Measurements from ENCODE around the gene CUX1.
A peak's percentile ranks its signal among the peaks of the same experiment; 100 is the strongest.
"Not testable (repeated sequence)": the region's sequence is repeated elsewhere in the genome, so short reads cannot be mapped to it uniquely, and the experiment has no call there.

Gene CUX1

DNA sequence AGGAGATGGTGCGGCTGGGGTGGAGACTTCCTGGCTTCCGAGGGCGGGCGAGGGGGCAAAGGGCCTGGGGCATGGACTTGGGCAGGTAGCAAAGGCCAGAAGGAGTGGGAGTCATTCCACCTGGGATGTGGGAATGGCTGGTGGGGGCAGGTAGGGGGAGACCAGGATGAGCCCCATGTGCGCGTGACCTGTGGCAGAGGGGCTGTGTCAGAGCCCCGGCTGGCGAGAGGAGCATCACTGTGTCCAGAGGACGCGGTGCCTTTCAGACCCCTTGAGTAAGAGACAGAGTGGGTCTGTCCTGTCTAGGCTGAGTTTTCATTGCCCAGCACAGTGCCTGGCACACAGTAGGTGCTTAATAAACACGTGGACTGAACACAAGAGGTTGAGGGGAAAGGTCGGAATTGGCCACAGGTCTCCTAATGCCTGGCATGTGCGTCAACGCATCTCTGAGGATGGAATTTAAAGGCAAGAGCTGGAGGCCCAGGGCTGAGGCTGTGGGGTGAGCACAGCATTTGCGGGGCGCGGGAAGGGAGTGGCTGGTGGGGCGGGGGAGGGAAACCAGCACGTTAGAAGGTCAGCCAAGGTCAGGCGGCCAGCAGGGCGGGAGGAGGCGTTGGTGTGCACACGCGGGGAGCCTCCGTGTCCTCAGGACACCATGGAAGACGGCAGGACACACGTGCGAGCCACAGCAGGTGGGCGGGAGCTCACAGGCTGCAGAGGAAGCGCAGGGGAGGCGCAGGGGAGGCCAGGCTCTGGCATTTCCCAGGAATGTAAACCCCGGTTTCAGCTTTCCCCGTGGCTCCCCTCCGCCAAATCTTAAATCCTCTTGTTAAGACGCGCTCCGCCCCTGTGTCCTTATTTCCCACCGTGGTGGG is 51.8 kb downstream of the CUX1 start:
- no peak for DNase-seq (ENCODE audit: low spot score)

DNA sequence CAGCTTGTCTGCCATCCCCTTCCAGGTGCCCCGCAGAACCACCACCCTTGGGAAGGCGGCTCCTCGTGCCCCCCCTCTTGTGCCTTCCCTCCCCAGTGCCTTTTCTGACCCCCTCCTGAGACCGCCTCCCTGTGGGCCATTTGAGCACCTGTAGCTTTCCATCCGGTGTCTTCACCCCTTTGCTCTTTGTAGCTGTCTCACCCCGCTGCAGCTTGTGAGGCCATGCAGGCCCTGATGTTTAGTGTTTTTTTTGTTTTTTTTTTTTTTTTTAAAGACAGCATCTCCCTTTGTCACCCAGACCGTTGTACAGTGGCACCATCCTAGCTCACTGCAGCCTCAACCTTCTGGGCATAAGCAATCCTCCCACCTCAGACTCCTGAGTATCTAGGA is 52.5 kb downstream of the CUX1 start:
- peak; percentile 69 for DNase-seq (ENCODE audit: low spot score)

DNA sequence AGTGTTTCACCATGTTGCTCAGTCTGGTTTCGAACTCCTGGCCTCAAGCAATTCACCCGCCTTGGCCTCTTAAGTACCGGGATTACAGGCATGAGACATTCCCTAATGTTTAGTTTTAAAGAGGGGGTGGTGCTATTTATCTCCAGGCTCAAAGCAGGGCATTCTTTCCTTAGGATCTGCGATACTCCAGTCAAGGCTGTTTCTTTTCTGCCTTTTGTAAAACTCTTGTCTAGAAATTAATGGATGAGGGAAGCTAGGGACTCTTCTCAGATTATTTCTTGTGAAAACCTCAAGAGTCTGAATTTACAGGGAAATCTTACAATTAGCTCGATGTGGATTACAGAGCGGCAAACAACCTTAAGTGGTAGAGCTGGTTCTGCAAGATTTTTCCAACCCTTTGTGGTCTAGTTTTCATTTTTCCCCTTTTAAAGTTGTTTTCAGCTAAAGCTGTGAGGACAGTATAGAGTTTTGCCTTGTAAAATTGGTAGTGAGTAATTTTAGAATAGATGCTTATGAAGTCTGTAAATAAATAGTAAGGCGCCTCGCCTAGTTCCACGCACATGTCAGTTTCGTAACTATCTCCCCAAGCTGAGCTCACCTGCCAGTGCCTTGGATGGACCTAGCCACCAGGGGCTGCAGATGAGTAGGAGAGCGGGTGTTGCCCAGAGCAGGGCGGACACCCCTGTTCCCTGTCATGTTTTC is 53.1 kb downstream of the CUX1 start:
- DNase-seq (ENCODE audit: low spot score) = peak; percentile 59

DNA sequence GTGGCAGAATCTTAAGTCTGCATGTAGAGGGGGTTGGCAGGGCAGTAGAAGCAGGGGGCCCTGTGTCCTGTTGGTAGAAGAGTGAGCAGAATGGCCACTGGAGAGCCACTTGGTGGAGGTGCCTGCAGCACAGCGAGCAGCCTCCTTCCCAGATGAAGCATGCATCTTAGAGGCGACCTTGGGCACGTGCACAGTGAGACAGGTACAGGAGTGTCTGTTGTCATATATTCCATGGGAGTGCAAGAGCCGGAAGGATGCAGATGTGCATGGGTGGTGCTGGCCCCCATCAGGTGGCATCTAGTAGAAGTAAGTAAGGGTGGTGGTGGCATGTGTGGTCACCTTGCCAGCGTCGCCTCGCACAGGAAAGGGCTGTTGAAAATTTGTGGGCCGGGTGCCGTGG is 53.9 kb downstream of the CUX1 start:
- no peak for DNase-seq (ENCODE audit: low spot score)

DNA sequence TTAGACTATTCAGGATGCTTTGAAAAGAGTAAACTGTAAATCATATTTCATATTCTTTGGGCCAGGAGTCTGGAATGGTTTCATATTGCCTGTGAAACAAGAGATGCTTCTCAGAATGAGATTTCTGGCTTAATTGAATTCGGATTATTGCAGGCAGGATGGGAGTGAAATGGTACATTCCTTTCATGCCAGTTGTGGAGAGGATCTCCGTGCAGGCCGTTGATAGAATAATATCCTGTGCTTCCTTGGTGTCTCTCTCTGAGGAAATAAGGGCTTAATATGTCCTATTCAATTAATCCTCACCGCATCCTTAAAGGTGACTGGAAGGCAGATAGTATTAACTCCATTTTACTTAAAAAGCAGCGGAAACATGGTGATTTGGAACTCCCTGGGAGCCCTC is 56.6 kb downstream of the CUX1 start:
- no peak for DNase-seq (ENCODE audit: low spot score)

DNA sequence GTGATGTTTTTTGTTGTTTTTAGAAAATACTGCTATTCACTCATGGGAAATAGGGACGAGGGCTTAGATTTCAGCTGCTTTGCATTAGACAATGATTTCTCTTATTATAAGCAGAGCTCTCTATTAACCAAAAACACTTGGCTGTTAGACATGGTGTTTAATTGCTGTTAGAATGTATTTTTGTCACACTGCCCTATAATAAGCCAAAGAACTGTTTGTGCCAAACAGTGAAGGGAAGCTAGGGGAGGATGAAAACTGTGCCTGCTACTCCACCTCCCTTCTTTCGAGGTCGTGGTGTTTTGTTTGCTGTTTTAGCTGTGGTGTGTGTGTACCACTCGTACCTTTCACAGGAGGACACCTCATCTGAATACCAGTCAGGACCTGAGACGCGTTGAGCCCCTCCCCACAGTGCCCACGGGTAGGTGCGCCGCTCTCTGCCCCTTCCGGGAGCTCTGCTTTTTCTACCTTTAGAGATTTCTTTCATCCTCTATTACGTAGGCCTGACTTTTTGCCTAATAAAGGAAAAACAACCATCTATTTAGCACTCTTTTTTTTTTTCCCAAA is 57.9 kb downstream of the CUX1 start:
- DNase-seq (ENCODE audit: low spot score) = no peak

DNA sequence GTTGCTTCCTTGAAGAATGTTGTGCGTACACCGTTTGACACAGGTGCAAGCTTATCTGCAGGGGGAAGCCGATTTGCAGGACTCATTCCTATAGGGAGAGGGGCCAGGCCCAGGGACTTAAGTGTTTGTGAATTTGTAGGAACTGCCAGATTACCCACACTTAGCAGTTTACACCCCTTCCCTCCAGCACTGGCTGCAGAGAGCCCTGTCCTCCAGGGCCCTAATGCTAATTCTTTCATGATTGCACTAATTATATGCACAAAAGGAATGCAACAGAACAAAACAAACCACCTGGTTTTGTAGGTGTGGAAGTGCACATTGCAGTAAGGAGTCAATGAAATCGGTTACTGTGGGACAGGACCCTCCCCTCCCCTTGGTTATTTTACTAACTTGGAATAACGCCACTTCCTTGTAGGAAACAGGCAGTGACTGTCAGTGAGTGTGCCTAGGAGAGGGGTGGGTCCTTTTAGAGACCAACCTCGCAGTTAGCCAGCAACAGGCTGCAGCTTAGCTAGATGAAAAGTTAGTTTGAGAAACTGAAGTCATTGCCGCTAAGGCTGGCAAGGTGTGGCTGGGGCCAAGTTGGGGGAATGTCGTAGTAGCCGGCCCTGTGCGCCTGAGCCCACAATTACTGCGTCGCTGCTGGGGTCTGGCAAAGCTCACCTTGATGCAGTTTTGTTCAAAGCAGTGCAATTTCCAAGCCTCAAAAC is 60.6 kb downstream of the CUX1 start:
- DNase-seq (ENCODE audit: low spot score) = no peak

DNA sequence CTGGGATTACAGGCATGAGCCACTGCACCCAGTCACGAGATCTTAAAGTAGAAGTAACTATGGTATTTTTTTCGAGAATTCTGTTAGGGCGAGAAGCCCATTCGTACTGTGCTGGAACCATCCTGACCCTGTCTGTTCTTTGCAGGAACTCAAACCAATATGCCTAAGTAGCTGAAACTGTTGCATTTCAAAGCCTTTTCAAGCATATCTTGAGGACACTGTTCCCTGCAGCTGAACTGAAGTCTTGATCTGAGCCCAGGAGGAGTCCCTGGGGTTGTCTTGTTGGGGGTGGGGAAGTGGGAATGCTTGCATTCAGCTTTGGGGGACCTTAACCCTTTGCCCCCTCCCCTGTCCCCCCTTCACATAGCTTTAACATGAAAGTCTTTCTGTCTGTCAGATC is 61.5 kb downstream of the CUX1 start:
- no peak for DNase-seq (ENCODE audit: low spot score)

DNA sequence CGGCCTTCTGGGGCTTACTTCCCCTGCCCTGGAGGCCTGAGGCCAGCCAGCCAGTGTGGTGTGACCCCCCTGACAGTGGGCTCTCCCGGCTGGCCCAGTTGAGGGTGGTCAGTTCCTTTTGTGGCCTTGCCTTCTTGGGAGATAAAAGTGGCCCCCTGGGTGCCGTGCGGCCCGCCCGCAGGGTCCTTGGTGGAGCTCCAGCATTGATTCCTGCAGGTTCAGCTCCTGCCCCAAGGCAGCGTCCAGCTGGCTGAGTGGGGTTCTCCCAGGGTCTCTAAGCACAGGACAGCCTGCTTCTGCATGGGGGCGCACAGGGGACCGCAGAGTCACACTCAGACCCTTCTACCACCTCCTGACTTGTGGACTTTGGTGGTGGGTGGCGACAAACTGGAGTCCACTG is 62.1 kb downstream of the CUX1 start:
- DNase-seq (ENCODE audit: low spot score) = no peak

DNA sequence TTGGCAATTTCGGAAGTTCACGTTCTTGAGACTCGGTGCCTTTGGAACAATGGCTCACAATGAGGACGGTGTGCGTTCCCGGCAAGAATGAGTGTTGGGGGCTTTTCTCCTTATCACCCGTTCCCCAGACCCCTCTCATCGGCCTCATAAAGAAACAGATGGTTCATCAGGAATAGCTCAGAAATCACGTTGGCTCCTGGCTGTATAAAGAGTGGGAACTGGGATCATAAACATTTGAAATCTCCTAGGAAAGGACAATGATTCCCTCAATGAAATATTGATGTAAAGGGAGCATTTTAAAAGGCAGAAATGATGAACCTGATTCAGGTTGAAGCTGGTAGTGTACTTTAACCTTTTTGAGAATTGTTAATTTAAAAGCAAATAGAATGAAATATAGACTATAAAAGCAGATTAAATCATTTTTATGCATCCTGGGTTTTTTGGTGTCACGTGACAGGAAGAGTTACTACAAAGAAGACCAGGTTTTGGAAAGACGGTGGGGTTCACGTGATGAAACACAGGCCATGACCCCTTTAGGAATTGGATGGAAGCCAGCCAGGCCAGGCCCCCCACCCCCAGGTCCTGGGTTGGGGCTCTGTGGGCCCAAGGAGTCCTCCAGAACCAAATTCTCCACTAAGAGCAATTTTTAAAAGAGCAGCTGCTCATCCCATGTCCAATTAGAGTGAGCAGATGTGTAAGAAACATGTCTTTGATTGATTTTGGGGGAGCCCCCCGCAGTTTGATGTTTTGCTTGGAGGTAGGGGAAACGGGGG is 63.0 kb downstream of the CUX1 start:
- DNase-seq (ENCODE audit: low spot score) = no peak

DNA sequence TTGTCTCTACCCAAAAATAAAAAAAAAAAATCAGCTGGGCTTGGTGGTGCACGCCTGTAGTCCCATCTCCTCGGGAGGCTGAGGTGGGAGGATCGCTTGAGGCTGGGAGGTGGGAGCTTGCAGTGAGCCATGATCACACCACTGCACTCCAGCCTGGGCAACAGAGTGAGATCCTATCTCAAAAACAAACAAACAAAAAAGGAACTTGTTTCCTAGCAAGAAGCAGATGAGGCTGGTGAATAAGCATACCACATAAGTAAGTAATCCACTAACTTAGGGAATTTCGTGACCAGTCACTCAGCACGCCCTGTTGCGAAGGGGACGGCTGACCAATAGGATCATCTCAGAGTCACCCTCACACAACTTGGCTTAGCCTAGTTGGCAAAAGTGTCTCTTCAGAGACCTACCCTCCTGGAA is 64.6 kb downstream of the CUX1 start:
- DNase-seq (ENCODE audit: low spot score) = no peak

DNA sequence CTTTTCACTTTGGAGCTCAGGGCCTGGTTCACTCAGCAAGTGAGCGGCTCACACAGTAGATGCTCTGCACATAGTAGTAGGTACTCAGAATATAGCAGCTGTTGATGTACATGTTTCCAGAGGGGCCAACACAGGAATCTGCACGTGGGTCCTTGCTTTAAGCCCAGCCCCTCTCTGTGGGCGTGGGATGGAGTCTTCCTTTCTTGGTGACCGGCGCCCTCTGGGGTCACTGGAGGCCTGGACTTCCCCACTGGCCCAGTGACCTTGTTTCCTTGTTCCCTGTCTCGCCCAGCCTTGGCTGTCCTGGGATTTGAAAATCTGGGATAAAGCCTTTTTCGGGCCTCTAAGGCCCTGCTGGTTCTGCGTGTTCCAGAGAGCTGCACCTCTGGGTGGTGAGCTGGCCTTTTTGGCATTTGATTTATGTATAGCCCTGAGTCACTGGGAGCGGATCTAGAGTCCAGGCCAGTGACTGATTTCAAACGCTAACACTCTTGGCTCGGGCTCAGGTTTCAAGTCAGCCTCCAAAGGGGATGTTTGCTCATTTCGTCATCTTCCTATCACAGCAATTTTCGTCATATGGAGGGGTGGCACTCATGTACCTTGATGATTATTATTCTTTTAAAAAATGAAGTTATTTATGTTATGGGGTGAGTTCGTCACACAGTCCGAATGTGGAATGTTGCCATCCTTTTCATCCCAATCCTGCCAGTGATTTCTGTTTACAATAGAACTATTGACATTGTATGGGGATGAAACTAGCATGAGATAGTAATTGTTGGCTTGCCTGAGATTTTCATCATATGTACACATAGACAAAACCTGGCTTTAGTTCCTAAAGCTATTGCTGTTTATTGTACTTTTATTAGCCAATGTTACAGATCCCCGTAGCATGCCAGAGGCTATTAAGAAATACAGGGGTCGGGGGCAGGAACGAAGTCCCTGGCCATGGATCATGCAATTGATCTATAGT is 65.5 kb downstream of the CUX1 start:
- DNase-seq (ENCODE audit: low spot score) = no peak

DNA sequence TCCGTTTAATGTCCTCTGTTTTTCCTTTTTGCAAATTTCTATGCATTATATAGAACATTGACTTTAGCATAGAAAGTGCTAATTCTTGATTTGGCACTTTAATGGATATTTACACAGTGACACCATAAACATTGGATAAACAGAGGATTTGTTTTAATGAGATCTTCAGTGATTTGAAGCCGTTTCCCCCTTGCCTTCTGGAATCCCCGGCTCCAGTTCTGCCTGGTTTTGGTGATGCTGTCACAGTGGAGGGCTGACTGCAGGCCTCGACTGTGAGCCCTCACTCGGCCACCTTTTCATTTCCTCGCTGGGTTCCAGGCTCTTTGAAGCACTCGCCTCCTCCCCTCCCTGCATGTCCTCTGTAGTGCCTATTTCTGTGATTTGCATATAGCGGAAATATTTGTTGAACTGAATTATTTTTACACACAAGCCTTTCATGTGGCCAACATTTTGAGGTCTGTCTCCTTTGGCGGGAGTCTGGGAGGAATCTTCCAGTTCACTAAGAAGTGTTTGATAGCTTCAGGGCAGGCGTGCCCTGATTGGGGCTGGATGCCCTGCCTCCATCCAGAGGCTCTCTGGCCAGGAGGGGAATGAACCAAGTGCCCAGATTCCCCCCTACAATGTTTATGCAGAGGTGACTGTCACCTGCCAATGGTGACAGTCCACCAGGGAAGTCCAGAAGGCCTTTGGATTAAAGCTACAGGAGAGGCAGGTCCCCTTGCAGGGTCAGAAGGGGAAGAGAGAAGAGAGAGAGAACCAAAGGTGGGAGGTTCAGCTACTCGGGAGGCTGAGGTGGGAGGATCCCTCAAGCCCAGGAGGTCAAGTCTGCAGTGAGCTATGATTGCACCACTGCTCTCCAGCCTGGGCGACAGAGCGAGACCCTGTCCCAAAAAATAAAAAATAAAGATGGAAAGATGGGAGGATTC is 67.5 kb downstream of the CUX1 start:
- peak; percentile 78 for DNase-seq (ENCODE audit: low spot score)

DNA sequence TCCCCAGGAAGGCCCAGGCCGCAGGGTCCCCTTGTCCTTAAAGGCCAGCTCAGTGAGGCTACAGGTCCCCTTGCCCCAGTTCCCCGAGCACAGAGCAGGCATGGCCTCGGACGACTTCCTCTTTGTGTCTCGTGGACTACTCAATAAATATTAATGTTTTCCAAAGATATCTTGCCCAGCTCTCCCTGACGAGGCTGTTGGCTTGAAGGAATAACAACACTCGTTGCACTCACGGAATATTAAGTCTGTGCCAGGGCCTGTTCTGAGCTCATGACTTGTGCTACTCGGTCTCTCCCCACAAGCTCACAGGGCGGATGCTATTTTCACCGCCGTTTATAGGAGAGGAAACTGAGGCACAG is 68.2 kb downstream of the CUX1 start:
- no peak for DNase-seq (ENCODE audit: low spot score)

DNA sequence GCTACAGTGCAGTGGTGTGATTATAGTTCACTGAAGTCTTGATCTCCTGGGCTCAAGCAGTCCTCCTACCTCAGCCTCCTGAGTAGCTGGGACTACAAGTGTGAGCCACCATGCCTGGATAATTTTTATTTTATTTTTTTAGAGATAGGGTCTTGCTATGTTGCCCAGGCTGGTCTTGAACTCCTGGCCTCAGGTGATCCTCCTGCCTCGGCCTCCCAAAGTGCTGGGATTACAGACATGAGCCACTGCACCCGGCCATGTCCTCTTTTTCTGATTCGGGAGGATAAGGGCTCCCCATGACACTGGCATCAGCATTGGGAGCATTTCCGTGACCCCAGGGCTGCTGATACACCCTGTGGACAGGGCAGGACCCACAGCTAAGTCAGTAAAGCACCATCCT is 69.9 kb downstream of the CUX1 start:
- not testable (repeated sequence) for DNase-seq (ENCODE audit: low spot score)

DNA sequence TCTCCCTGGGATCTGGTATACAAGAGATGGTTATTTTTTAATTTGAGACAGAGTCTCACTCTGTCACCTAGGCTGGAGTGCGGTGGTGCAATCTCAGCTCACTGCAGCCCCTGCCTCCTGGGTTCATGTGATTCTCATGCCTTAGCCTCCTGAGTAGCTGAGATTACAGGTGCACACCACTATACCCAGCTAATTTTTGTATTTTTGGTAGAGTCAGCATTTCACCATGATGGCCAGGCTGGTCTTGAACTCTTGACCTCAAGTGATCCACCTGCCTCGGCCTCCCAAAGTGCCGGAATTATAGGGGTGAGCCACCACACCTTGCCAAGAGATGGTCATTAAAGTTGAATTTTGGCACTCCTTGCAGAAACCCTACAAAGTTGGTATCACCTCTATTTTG is 71.1 kb downstream of the CUX1 start:
- not testable (repeated sequence) for DNase-seq (ENCODE audit: low spot score)

DNA sequence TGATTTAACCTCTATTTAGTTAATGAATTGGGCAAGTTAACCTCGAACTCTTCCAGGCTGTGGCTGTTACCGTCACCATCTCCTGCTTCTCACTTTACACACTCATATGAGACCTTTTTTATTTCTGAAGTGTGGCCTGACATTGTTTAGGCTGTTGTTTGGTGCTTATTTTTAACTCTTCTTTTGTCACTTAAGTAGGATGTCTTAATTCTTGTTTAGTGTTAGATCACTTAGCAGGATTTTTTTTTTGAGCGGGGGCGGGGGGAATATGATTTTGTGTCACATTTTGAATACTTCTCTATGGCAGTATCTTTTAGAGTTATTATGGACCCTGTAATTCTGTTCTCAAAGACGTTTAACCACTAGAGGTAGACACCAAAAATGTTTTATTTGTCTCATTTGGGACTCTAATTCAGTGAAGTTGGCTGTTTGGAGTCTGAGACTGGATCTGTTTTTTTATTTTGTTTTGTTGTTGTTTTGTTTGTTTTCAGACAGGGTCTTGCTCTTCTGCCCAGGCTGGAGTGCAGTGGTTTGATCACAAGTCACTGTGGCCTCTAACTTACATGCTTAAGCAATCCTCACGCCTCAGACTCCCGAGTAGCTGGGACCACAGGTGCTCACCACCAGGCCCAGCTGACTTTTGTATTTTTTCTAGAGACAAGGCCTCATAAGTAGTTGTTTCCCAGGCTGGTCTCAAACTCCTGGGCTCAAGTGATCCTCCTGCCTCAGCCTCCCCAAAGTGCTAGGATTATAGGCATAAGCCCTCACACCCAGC is 73.5 kb downstream of the CUX1 start:
- DNase-seq (ENCODE audit: low spot score) = no peak

DNA sequence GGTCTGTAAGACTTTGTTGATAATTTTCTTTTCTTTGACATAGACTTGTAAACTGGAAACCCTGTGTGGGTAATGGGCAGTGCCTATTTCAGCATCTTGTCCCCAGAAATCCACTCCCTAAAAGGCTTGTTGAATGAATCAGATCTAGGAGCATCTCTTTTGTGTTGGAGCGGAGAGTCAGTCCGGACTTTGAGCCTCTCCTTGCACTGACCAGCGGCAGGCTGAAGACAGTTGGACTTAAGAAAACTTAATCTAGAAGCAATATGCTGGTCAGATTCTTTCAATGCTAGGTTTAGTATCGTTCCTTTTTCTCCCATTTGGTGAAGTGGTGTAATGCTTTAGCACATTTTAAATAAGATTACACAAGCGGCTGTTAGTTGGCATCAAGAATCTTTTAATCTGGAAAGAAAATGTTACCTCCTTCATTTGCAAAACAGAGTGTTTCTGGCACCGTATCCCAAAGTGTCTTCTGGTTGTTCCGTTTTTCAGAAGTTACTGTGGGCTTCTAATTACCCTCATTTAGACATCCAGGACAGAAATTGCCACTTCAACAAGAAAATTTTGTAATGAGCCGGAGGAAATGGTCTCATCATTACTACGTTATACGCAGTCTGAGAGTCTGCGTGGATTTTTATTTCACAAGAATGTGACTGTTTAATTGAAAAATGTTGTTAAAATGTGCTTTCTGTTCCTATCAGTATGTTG is 74.7 kb downstream of the CUX1 start:
- no peak for DNase-seq (ENCODE audit: low spot score)

Data from germinal center (tissue), 1 donor.